Activated CD4-positive, alpha-beta T cell treated with anti-CD3 and anti-CD28 coated beads, Interleukin-2, amount 10 ng/mL, durations not matched to agents 7 days and 5 days (primary cell): Measurements from ENCODE around the gene HSPB1. TPM values are rescaled to one million over a fixed set of nuclear protein-coding genes. Genes with fewer than 3 reads are reported as not detected.
"Not testable (repeated sequence)": the region's sequence is repeated elsewhere in the genome, so short reads cannot be mapped to it uniquely, and the experiment has no call there.

Experiments used
- CTCF ChIA-PET: fragments of 350-600 bp; sonication (Branson Sonifier 250); formaldehyde crosslinking; loops from one replicate; lab custom pipeline; 2021; ENCODE audit warnings: antibody characterized with exemption; lab: Charles Lee
- POLR2A ChIA-PET: fragments of 350-600 bp; sonication (Branson Sonifier 250); formaldehyde crosslinking; loops from one replicate; lab custom pipeline; 2021; ENCODE audit warnings: antibody characterized with exemption; lab: Charles Lee
- DNase-seq: peaks from one replicate; pipeline ENCODE4 v3.0.0-alpha.2; 2020
- H3K27ac Mint-ChIP-seq: one replicate; pipeline ENCODE4 v1.8.0; 2021; ENCODE audit warnings: mild to moderate bottlenecking, moderate library complexity, mixed read lengths
- H3K27me3 Mint-ChIP-seq: one replicate; pipeline ENCODE4 v1.8.0; 2021; ENCODE audit warnings: mixed read lengths
- H3K36me3 Mint-ChIP-seq: one replicate; pipeline ENCODE4 v1.8.0; 2021; ENCODE audit warnings: low read depth, mixed read lengths
- H3K4me1 Mint-ChIP-seq: one replicate; pipeline ENCODE4 v1.8.0; 2021; ENCODE audit warnings: mixed read lengths
- H3K4me3 Mint-ChIP-seq: one replicate; pipeline ENCODE4 v1.8.0; 2021; ENCODE audit warnings: mild to moderate bottlenecking, moderate library complexity, mixed read lengths
- H3K9me3 Mint-ChIP-seq: one replicate; pipeline ENCODE4 v1.8.0; 2021; ENCODE audit warnings: mixed read lengths
- total RNA-seq, 2 experiments: library from RNA; stranded (reverse); gene quantifications; one replicate each; pipeline ENCODE4 v1.2.3, GENCODE V29; 2021

HSPB1 gene
- total RNA-seq, 2 experiments from 2014 or later: 27.0 to 28.1 TPM

DNA sequence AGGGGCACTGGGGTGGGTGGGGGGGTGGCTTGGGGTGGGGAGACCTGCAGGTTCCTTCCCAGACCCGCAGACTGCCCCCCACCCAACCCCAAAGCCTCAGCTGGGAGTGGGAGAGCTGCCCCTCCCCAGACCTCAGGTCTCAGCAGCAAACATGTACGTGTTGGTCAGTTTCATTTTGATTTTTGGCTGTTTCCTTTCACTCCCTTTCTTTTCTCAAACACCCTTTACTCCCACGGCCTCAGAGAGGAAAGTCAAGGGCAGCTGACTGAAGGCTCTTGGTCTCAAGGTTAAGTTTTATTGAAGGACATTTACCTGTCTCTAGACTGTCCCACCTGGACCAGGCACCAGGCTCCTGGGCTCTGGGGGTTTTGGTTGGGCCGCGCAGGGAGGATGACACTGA is 34.1 kb upstream of the HSPB1 start:
- Mint-ChIP-seq H3K4me1 (peaks cover 26% of the 10 kb centered on the region), H3K9me3 (no peaks in the 10 kb centered on the region), H3K27ac (no peak overlapping the region), H3K36me3 (no peaks in the 10 kb centered on the region), H3K4me3 (no peak overlapping the region), H3K27me3 (peaks cover 29% of the 10 kb centered on the region)
- no peak for DNase-seq
- CTCF ChIA-PET: interaction anchor here (0.6 to 3.1 kb wide), 4 partner anchors 18 to 1611 kb away, joined by 3 to 14 read pairs (median 4); partner anchors contain the start of gene GTF2I
- POLR2A ChIA-PET: no interaction called here

DNA sequence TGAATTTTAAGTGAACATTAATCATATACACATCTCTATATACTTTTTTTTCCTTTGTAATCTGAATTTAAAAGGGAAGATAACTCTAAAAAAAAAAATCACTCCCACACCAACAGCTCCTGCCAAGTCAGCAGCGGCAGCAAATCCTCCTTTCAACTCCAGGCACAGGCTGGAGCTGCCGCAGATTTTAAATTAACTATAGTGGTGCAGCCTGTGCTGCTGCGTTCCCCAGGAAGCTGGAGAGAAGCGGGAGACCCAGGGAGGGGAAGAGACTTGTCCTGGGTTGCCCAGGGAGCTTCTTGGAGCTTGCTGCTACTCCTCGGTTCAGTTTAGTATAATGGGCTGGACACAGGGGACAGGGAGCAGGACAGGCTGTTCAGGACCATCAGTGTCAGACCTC is 32.6 kb upstream of the HSPB1 start:
- H3K4me3 Mint-ChIP-seq: no peak overlapping the region
- H3K9me3 Mint-ChIP-seq: no peaks in the 10 kb centered on the region
- no peak overlapping the region for H3K27ac Mint-ChIP-seq
- POLR2A ChIA-PET: no interaction called here
- CTCF ChIA-PET: interaction anchor here (0.6 to 3.1 kb wide), 7 partner anchors 7 to 102 kb away, joined by 3 to 14 read pairs (median 3); no protein-coding TSS in a partner anchor
- no peaks in the 10 kb centered on the region for H3K36me3 Mint-ChIP-seq
- no peak for DNase-seq
- peaks cover 34% of the 10 kb centered on the region for H3K4me1 Mint-ChIP-seq
- H3K27me3 Mint-ChIP-seq: peaks cover 29% of the 10 kb centered on the region

DNA sequence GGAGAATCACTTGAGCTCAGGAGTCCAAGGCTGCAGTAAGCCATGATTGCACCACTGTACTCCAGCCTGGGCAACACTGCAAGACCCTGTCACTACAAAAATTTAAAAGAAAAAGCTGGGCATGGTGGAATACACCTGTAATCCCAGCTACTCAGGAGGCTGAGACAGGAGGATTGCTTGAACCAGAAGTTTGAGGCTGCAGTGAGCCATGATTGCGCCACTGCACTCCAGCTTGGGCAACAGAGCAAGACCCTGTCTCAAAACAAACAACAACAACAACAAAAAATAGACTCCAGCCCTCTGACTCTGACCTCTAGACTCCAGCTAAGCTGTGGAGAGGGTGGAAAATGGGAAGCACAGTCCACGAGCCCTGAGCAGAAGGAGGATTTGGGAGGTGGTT is 31.1 kb upstream of the HSPB1 start:
- peaks cover 25% of the 10 kb centered on the region for H3K27me3 Mint-ChIP-seq
- POLR2A ChIA-PET, H3K27ac Mint-ChIP-seq, H3K9me3 Mint-ChIP-seq, H3K4me3 Mint-ChIP-seq, H3K36me3 Mint-ChIP-seq, DNase-seq: not testable (repeated sequence)
- CTCF ChIA-PET: interaction anchor here (0.7 to 3.1 kb wide), 6 partner anchors 9 to 104 kb away, joined by 3 to 14 read pairs (median 4); no protein-coding TSS in a partner anchor
- H3K4me1 Mint-ChIP-seq: peaks cover 34% of the 10 kb centered on the region

DNA sequence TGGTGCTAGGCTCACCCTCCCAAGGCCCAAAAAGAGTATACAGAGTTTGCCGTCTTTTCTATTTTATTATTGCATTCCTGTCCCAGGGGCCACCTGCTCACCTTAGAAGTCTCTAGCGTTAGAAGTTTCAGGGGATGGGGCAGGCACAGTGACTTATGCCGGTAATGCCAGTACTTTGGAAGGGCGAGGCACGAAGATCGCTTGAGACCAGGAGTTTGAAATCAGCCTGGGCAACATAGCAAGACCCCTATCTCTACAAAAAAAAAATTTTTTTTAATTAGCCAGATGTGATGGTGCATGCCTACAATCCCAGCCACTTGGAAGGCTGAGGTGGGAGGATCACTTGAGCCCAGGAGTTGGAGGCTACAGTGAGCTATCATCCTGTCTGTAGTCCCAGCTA is 30.3 kb upstream of the HSPB1 start:
- no peak for DNase-seq
- CTCF ChIA-PET: interaction anchor here (1.4 to 2.0 kb wide), 2 partner anchors 10 kb away, joined by 5 to 6 read pairs; no protein-coding TSS in a partner anchor
- no peaks in the 10 kb centered on the region for H3K9me3 Mint-ChIP-seq
- H3K4me1 Mint-ChIP-seq: peaks cover 31% of the 10 kb centered on the region
- no peaks in the 10 kb centered on the region for H3K36me3 Mint-ChIP-seq
- POLR2A ChIA-PET: no interaction called here
- H3K4me3 Mint-ChIP-seq: no peak overlapping the region
- H3K27me3 Mint-ChIP-seq: peaks cover 24% of the 10 kb centered on the region
- no peak overlapping the region for H3K27ac Mint-ChIP-seq

DNA sequence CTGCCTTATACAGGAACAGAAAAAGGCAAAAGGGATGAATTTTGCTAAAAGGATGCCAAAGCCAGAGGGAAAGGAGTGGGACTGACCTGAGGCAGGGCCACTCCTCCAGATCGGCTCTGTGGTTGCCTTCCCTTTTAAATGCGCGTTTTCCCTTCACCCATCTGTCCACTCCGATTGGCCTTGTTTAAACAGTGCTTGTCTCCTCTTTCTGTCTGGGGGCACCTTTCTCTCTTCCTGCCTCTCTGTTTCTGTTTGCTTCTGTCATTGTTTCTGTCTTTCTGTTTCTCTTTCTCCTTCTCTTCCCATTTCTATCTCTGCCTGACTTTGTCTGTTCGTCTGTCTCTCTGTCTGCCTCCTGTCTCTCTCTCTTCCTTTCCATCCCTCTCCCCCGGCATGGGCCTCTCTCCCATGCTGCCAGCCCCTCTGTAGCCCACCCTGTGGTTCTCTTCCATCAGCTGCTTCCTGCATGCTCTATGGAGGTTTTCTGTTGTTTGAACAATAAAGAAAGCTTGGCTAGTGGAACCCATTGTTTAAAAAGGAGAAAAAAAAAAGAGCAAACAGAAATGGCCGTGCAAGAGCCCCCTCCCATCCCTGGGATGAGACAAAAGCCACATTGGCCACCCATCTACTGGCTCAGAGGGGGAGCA is 29.5 kb upstream of the HSPB1 start:
- Mint-ChIP-seq H3K36me3 (no peaks in the 10 kb centered on the region), H3K4me3 (peak overlapping the region; percentile 9), H3K27me3 (peaks cover 26% of the 10 kb centered on the region), H3K9me3 (no peaks in the 10 kb centered on the region), H3K27ac (peak overlapping the region; percentile 86), H3K4me1 (peaks cover 30% of the 10 kb centered on the region)
- DNase-seq: no peak
- CTCF ChIA-PET: interaction anchor here (0.6 to 2.6 kb wide), 4 partner anchors 10 to 117 kb away, joined by 3 to 15 read pairs (median 5); no protein-coding TSS in a partner anchor
- POLR2A ChIA-PET: no interaction called here

DNA sequence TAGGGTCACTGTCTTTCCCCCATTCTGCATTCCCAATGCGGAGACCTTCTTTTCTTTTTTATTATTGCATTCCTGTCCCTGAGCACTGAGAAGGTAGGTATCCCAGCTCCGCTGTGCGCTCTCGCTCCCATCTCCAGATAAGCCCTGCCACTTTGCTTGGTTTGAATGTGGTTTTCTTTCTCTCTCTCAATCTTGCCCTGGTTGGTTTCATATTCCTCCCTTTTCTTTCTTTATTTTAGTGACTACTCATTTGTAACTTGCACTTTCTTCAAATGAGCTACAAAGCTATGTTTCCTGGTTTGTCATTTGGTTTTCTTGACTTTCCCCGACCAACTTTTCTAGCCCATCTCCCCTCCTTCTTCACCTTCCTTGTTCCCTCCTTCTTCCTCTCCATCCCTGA is 29.0 kb upstream of the HSPB1 start:
- no peak for DNase-seq
- H3K9me3 Mint-ChIP-seq: no peaks in the 10 kb centered on the region
- ChIA-PET POLR2A (no interaction called here), CTCF (interaction anchor here (0.6 to 2.6 kb wide), 6 partner anchors 10 to 117 kb away, joined by 3 to 15 read pairs (median 4); no protein-coding TSS in a partner anchor)
- peaks cover 27% of the 10 kb centered on the region for H3K4me1 Mint-ChIP-seq
- H3K36me3 Mint-ChIP-seq: no peaks in the 10 kb centered on the region
- H3K27me3 Mint-ChIP-seq: peaks cover 23% of the 10 kb centered on the region
- peak overlapping the region; percentile 43 for H3K27ac Mint-ChIP-seq
- no peak overlapping the region for H3K4me3 Mint-ChIP-seq

DNA sequence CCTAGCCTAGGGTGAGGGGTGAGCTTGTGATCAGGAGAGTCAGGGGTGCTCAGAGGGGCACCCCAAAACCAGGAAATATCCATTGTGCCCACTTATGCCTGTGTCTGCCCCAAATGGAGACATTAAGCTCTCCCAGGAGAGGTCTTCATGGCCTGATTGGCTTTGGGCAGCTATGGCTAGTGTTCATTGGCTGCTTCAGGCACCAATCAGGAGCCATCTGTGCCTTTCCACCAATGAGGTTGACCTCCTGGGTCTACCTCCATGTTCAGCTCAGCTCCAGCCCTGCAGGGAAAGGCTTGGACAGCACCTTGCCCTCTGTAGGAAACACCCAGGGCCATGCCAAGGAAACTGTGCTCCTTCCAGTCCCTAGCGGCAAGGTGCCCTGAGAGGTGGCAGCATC is 23.9 kb upstream of the HSPB1 start:
- ChIA-PET POLR2A (no interaction called here), CTCF (interaction anchor here (0.5 to 1.4 kb wide), 5 partner anchors 9 to 36 kb away, joined by 3 to 5 read pairs (median 4); no protein-coding TSS in a partner anchor)
- Mint-ChIP-seq H3K27ac (no peak overlapping the region), H3K27me3 (peaks cover 44% of the 10 kb centered on the region), H3K9me3 (no peaks in the 10 kb centered on the region), H3K4me1 (peaks cover 18% of the 10 kb centered on the region), H3K36me3 (no peaks in the 10 kb centered on the region), H3K4me3 (no peak overlapping the region)
- DNase-seq: no peak

DNA sequence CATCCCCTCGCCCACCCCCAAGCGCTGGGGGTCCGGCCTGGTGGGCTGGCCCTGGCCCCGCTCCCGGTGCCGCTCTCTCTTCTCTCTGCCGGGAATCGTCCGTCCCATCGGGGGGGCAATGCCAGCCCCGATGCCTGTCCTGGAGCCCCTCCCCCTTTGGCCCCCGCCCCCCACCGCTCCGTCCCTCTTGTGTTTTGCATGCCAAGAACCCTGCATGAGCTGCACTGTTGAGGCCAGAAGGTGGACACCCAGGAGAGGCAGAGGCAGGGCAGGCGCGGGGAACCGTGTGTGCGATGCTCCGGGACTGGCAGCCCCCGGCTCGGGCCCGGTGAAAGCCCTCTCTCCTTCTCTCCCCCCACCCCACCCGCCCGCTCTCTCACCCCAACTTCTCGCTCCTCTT is 22.1 kb upstream of the HSPB1 start:
- ChIA-PET POLR2A (no interaction called here), CTCF (no interaction called here)
- Mint-ChIP-seq H3K36me3 (no peaks in the 10 kb centered on the region), H3K27me3 (peaks cover 56% of the 10 kb centered on the region), H3K4me1 (peaks cover 14% of the 10 kb centered on the region), H3K4me3 (no peak overlapping the region), H3K27ac (no peak overlapping the region), H3K9me3 (no peaks in the 10 kb centered on the region)
- no peak for DNase-seq

DNA sequence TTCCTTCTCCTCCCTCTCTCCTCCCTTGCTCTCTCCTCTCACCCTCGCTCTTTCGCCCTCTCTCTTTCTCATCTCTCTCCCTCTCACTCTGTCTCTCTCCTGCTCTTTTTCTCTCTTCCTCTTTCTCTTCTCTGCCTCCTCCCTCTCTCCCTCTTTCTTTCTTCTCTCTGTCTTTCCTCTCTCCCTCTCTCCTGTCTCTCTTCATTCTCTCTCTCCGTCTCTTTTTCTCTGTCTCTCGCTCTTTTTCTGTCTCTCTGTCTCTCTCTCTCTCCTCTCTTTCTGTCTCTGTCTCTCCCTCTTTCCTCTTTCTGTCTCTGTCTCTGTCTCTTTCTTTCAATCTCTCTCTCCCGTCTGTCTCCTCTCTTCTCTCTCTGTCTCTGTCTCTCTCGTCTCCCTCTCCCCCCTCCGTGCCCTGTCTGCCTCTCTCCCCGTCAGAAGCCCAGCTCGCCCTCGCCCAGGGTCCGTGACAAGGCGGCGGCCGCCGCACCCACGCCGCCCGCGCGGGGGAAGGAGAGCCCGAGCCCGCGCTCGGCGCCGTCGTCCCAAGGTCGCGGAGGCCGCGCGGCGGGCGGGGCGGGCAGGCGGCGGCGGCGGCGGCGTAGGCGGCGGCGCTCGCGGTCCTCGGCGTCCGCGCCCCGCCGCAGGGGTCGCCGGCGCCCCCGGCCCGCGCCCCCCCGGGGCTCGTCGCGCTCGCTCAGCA is 21.3 kb upstream of the HSPB1 start:
- peak overlapping the region; percentile 48 for H3K27ac Mint-ChIP-seq
- peaks cover 14% of the 10 kb centered on the region for H3K4me1 Mint-ChIP-seq
- H3K4me3 Mint-ChIP-seq: peak overlapping the region; percentile 60
- no peak for DNase-seq
- ChIA-PET POLR2A (no interaction called here), CTCF (interaction anchor here (1.0 to 4.4 kb wide), 4 partner anchors 7 to 33 kb away, joined by 3 to 29 read pairs (median 14); no protein-coding TSS in a partner anchor)
- H3K9me3 Mint-ChIP-seq: no peaks in the 10 kb centered on the region
- H3K27me3 Mint-ChIP-seq: peaks cover 56% of the 10 kb centered on the region
- no peaks in the 10 kb centered on the region for H3K36me3 Mint-ChIP-seq

DNA sequence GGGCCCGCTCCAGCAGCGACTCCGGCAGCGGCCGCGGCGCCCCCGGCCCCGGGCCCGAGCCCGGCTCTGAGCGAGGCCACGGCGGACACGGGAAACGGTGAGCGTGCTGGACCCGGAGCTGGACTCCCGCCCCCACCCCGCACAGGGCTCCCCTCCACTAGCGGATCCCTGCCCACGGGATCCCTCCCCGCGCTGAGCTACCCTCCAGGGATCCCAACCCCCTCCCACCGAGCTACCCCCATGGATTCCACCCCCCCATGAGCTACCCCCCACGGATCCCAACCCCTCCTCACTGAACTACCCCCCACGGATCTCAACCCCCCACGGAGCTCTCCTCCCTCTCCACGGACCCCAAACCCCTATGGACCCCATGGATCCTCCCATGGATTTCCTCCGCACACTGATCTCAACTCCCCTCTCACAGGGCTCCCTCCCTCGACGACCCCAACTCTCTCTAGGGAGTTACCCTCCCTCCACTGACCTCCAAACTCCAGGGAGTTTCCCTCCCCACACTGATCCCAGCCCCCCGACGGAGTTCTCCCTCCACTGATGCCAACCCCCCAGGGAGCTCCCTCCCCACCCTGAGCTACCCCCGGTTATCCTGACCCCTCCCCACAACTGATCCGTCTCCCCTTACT is 20.6 kb upstream of the HSPB1 start:
- Mint-ChIP-seq H3K4me1 (peaks cover 14% of the 10 kb centered on the region), H3K9me3 (no peaks in the 10 kb centered on the region), H3K4me3 (peak overlapping the region; percentile 41), H3K36me3 (no peaks in the 10 kb centered on the region), H3K27me3 (peaks cover 55% of the 10 kb centered on the region), H3K27ac (no peak overlapping the region)
- DNase-seq: no peak
- ChIA-PET CTCF (interaction anchor here (0.9 to 4.4 kb wide), 7 partner anchors 7 to 94 kb away, joined by 3 to 29 read pairs (median 5); no protein-coding TSS in a partner anchor), POLR2A (no interaction called here)

DNA sequence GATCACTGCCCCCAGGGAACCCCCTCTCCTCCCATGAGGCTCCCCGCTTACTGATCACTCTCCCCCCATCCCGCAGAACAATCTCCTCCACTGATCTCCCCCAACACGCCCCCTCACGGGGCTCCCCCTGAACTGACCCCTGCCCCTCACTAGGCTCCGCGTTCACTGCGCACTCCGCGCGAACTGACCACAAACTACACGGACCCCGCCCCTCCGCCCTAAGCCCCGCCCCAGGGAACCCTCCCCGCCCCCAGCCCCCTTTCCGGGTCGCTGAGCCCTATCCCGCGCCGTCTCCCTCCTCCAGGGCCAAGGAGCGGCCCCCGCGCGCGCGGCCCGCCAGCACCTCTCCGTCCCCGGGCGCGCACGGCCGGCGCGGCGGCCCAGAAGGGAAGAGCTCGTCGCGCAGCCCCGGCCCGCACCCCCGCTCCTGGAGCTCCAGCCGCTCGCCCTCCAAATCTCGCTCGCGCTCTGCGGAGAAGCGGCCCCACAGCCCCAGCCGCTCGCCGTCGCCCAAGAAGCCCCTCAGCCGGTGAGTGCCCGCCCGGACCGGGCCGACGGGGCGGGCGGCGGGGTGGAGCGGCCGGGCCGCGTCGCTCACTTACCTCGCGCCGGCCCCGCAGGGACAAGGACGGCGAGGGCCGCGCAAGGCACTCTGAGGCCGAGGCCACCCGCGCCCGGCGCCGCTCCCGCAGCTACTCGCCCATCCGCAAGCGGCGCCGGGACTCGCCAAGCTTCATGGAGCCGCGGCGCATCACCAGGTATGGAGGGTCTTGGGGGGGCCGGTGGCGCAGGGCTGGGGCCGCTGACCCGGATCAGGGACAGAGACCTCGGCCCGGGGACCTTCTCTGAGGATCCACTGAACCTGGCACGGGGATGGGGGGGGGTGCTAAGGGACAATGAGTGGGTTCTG is 19.9 kb upstream of the HSPB1 start:
- H3K4me1 Mint-ChIP-seq: peaks cover 14% of the 10 kb centered on the region
- CTCF ChIA-PET: interaction anchor here (0.6 to 4.4 kb wide), 9 partner anchors 8 to 95 kb away, joined by 3 to 29 read pairs (median 4); no protein-coding TSS in a partner anchor
- DNase-seq: no peak
- H3K27ac Mint-ChIP-seq: no peak overlapping the region
- peak overlapping the region; percentile 41 for H3K4me3 Mint-ChIP-seq
- no peaks in the 10 kb centered on the region for H3K36me3 Mint-ChIP-seq
- peaks cover 49% of the 10 kb centered on the region for H3K27me3 Mint-ChIP-seq
- no peaks in the 10 kb centered on the region for H3K9me3 Mint-ChIP-seq
- POLR2A ChIA-PET: no interaction called here
